ENCODE results near the gene CDK16.

Gene CDK16

GRCh38 chrX:47194194-47194787, 24.2 kb upstream of the CDK16 start:
- Mint-ChIP-seq H3K27ac (peak overlapping the region; percentile 97), H3K4me1 (peaks cover 52% of the 10 kb centered on the region), H3K4me3 (peak overlapping the region; percentile 97), H3K36me3 (peaks cover 57% of the 10 kb centered on the region), H3K9me3 (no peaks in the 10 kb centered on the region)
- DNase-seq (ENCODE audit: low spot score in 2 of 2): peak in 1 of 2 donors; percentile 48
- ATAC-seq: no peak

DNA sequence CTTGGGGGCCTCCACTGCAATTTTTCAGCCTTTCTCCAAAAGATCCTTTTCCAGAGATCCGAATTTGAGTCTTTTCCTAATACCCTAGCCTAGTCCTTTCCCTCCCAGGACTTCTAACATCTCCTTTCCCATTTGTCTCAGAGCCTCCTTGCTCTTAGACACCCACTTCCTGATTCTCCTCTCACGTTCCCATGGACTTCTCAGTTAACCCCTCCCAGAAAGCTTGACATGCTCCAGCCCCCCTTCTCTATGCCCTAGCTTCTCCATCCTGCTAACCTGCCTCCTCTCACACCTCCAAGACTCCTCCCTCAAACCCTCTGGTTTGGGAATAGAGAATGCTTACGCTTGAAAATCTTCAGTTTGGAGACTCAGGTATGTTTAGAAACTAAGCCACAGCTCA, 22.4 kb upstream of the CDK16 start:
- ATAC-seq: no peak
- H3K9me3 Mint-ChIP-seq: no peaks in the 10 kb centered on the region
- peak overlapping the region; percentile 97 for H3K4me3 Mint-ChIP-seq
- peak overlapping the region; percentile 92 for H3K27ac Mint-ChIP-seq
- DNase-seq (ENCODE audit: low spot score in 2 of 2): no peak
- H3K4me1 Mint-ChIP-seq: peaks cover 44% of the 10 kb centered on the region
- H3K36me3 Mint-ChIP-seq: peaks cover 69% of the 10 kb centered on the region

DNA sequence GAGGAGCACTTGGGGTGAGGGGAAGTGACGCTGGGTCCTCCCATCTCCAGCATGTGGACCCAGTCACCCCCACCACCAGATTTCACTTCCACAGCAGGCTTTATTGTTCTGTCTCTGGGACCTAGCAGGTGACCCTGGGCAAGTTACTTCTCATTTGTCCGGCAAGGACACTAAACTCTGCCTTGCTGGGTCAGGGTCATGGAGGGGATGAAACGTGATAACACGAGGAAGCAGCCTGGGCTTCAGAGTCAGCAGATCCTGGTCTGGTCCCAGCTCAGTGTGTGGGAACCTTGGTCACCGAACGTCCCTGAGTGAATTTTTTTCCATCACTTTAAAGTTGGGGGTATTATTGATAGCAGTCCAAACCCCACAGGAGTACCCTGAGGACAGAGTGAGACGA, 21.0 kb upstream of the CDK16 start:
- peak overlapping the region; percentile 97 for H3K4me3 Mint-ChIP-seq
- H3K36me3 Mint-ChIP-seq: peaks cover 82% of the 10 kb centered on the region
- H3K27ac Mint-ChIP-seq: peak overlapping the region; percentile 92
- no peaks in the 10 kb centered on the region for H3K9me3 Mint-ChIP-seq
- ATAC-seq (no peak), DNase-seq (ENCODE audit: low spot score in 2 of 2) (no peak)
- peaks cover 43% of the 10 kb centered on the region for H3K4me1 Mint-ChIP-seq

- ATAC-seq: no peak
- H3K27ac Mint-ChIP-seq: peak overlapping the region; percentile 71
- H3K36me3 Mint-ChIP-seq: peaks cover 88% of the 10 kb centered on the region
- DNase-seq (ENCODE audit: low spot score in 2 of 2): no peak
- H3K9me3 Mint-ChIP-seq: no peaks in the 10 kb centered on the region
- H3K4me1 Mint-ChIP-seq: peaks cover 37% of the 10 kb centered on the region
- H3K4me3 Mint-ChIP-seq: no peak overlapping the region
Observed at GRCh38 chrX:47198026-47198686, 20.3 kb upstream of the CDK16 start.

DNA sequence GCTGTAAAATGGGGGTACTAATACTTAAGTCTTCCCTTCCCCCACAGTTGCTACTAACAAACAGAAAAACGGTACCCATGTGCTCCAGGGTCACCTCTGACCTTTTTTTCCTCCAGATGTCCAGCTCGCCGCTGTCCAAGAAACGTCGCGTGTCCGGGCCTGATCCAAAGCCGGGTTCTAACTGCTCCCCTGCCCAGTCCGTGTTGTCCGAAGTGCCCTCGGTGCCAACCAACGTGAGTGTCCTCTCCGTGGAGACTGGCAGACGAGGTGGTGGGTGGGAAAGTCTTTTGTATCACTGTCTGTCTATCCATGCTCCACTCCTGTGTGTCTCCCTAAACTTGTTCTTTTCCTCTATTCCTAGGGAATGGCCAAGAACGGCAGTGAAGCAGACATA, 19.8 kb upstream of the CDK16 start:
- H3K36me3 Mint-ChIP-seq: peaks cover 90% of the 10 kb centered on the region
- peak overlapping the region; percentile 71 for H3K27ac Mint-ChIP-seq
- H3K4me1 Mint-ChIP-seq: peaks cover 32% of the 10 kb centered on the region
- ATAC-seq (no peak), DNase-seq (ENCODE audit: low spot score in 2 of 2) (no peak)
- H3K9me3 Mint-ChIP-seq: no peaks in the 10 kb centered on the region
- H3K4me3 Mint-ChIP-seq: no peak overlapping the region

- H3K36me3 Mint-ChIP-seq: peaks cover 92% of the 10 kb centered on the region
- no peak overlapping the region for H3K4me3 Mint-ChIP-seq
- H3K27ac Mint-ChIP-seq: peak overlapping the region; percentile 71
- no peaks in the 10 kb centered on the region for H3K9me3 Mint-ChIP-seq
- ATAC-seq: no peak
- no peak for DNase-seq (ENCODE audit: low spot score in 2 of 2)
- H3K4me1 Mint-ChIP-seq: peaks cover 31% of the 10 kb centered on the region
Observed at GRCh38 chrX:47199286-47199685, 19.2 kb upstream of the CDK16 start.

- peak overlapping the region; percentile 14 for H3K27ac Mint-ChIP-seq
- H3K4me1 Mint-ChIP-seq: peaks cover 26% of the 10 kb centered on the region
- H3K4me3 Mint-ChIP-seq: no peak overlapping the region
- peaks cover 97% of the 10 kb centered on the region for H3K36me3 Mint-ChIP-seq
- ATAC-seq: no peak
- no peak for DNase-seq (ENCODE audit: low spot score in 2 of 2)
- H3K9me3 Mint-ChIP-seq: no peaks in the 10 kb centered on the region
Observed at GRCh38 chrX:47200385-47201150, 17.9 kb upstream of the CDK16 start.

GRCh38 chrX:47201345-47201944, 17.0 kb upstream of the CDK16 start:
- Mint-ChIP-seq H3K36me3 (peaks cover 97% of the 10 kb centered on the region), H3K4me3 (no peak overlapping the region), H3K27ac (peak overlapping the region; percentile 20)

DNA sequence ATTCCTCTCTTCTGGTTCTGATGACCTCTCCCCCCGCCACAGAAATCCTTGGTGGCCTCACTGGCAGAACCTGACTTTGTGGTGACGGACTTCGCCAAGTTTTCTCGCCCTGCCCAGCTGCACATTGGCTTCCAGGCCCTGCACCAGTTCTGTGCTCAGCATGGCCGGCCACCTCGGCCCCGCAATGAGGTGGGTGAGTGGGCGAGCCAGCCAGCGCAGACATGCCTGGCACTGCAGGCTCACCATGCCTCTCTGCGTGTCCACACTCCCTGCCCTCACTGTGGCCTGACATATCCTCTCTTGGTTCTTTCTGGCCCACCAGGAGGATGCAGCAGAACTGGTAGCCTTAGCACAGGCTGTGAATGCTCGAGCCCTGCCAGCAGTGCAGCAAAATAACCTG, 16.2 kb upstream of the CDK16 start:
- ATAC-seq: no peak
- peaks cover 99% of the 10 kb centered on the region for H3K36me3 Mint-ChIP-seq
- H3K4me1 Mint-ChIP-seq: peaks cover 8% of the 10 kb centered on the region
- no peak for DNase-seq (ENCODE audit: low spot score in 2 of 2)
- H3K27ac Mint-ChIP-seq: no peak overlapping the region
- no peak overlapping the region for H3K4me3 Mint-ChIP-seq
- no peaks in the 10 kb centered on the region for H3K9me3 Mint-ChIP-seq

More at GRCh38 chrX:47201345-47201944, 17.0 kb upstream of the CDK16 start:
- ATAC-seq (no peak), DNase-seq (ENCODE audit: low spot score in 2 of 2) (no peak)
- Mint-ChIP-seq H3K9me3 (no peaks in the 10 kb centered on the region), H3K4me1 (peaks cover 17% of the 10 kb centered on the region)

GRCh38 chrX:47202877-47203276, 15.6 kb upstream of the CDK16 start:
- Mint-ChIP-seq H3K9me3 (no peaks in the 10 kb centered on the region), H3K4me1 (peaks cover 5% of the 10 kb centered on the region), H3K4me3 (no peak overlapping the region), H3K27ac (no peak overlapping the region), H3K36me3 (peaks cover 99% of the 10 kb centered on the region)
- DNase-seq (ENCODE audit: low spot score in 2 of 2) (no peak), ATAC-seq (no peak)

DNA sequence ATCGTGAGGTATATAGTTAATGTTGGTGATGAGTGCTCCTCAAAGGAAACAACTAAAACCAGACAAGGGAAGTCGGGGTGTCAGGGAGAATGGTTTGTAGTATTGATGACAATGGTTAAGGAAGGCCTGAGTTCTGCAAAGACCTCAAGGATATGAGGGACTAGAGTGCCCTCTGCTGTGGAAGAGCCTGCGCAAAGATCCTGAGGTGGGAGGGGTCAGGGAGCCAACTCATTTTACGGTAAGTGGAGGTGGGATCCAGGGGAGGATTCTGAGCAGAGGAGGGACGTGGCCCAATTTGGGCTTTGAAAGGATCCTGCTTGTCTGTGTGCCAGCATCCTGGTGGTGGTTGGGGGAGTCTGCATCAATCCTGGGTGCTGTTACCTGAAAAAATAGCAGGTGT, 13.5 kb upstream of the CDK16 start:
- Mint-ChIP-seq H3K9me3 (no peaks in the 10 kb centered on the region), H3K36me3 (peaks cover 100% of the 10 kb centered on the region), H3K27ac (peak overlapping the region; percentile 72), H3K4me1 (peaks cover 5% of the 10 kb centered on the region), H3K4me3 (no peak overlapping the region)
- no peak for DNase-seq (ENCODE audit: low spot score in 2 of 2)
- ATAC-seq: no peak

DNA sequence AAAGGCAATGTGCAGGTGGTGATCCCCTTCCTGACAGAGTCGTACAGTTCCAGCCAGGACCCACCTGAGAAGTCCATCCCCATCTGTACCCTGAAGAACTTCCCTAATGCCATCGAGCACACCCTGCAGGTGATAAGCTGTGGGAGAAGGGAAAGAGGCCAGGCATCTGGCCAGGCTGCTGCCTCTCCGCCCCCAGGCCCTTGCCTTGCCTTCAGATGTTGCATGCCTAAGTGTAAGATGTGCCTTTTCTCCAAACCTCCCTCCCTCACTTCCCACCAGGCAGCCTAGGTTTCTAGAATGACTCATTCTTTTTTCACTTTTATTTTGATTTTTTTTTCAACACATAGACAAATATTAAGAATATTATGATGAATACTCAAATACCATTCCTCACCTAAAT, 12.2 kb upstream of the CDK16 start:
- peaks cover 7% of the 10 kb centered on the region for H3K4me1 Mint-ChIP-seq
- DNase-seq (ENCODE audit: low spot score in 2 of 2) (no peak), ATAC-seq (no peak)
- H3K9me3 Mint-ChIP-seq: no peaks in the 10 kb centered on the region
- H3K27ac Mint-ChIP-seq: peak overlapping the region; percentile 32
- peaks cover 100% of the 10 kb centered on the region for H3K36me3 Mint-ChIP-seq
- H3K4me3 Mint-ChIP-seq: no peak overlapping the region

DNA sequence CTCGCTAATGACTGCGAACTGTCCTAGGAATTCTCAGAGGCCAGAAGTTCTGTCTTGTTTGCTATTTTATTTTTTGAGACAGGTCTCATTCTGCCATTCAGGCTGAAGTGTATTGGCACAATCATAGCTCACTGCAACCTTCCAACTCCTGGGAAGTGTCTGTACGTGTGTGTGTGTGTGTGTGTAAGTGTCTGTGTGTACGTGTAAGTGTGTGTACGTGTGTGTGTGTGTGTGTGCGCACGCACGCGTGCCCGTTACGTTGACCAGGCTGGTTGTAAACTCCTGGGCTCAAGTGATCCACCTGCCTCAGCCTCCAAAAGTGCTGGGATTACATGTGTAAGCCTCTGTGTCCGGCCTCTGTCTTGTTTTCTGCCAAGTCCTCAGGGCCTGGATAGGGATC, 10.4 kb upstream of the CDK16 start:
- H3K36me3 Mint-ChIP-seq: peaks cover 100% of the 10 kb centered on the region
- no peaks in the 10 kb centered on the region for H3K9me3 Mint-ChIP-seq
- ATAC-seq (no peak), DNase-seq (ENCODE audit: low spot score in 2 of 2) (no peak)
- H3K4me1 Mint-ChIP-seq: peaks cover 17% of the 10 kb centered on the region
- no peak overlapping the region for H3K4me3 Mint-ChIP-seq
- no peak overlapping the region for H3K27ac Mint-ChIP-seq

DNA sequence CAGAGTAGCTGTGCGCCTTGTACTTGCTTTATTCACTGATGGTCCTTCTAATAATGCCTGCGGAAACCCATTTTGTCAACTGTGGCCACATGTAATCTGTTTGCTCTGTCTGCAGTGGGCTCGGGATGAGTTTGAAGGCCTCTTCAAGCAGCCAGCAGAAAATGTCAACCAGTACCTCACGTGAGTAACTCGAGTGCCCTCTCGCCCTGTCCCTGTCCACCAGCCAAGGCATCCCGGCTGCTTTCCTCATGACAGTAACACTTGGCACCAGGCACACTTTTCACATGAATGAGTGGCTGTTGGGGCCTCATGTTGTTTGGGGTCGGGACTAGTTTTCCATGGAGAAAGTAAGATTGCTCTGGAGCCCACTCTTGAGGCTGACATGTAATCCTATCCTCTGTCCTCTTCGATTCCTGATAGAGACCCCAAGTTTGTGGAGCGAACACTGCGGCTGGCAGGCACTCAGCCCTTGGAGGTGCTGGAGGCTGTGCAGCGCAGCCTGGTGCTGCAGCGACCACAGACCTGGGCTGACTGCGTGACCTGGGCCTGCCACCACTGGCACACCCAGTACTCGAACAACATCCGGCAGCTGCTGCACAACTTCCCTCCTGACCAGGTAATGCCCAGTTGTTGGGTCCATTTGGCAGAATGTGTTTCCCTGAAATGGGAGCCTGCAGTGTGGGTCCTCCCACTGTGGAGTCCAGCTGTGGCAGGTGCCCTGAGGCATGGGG, 8.8 kb upstream of the CDK16 start:
- DNase-seq (ENCODE audit: low spot score in 2 of 2) (no peak), ATAC-seq (no peak)
- Mint-ChIP-seq H3K4me3 (no peak overlapping the region), H3K36me3 (peaks cover 100% of the 10 kb centered on the region), H3K27ac (no peak overlapping the region), H3K9me3 (no peaks in the 10 kb centered on the region), H3K4me1 (peaks cover 17% of the 10 kb centered on the region)
